SU-DHL-6 (cell line): ENCODE data around the gene TCP11.

ENCODE experiments used
- CTCF ChIP-seq: fragments of 200-600 bp; sonication (generic); IDR thresholded peaks from one replicate; pipeline ENCODE4 v1.5.1; 2017; ENCODE audit warnings: antibody characterized with exemption, mild to moderate bottlenecking, low read length, moderate library complexity; ENCODE audit not compliant: insufficient read depth, poor library complexity, severe bottlenecking
- EZH2phosphoT487 ChIP-seq: fragments of 200-600 bp; sonication (generic), shearing (Covaris generic); conservative IDR thresholded peaks from 2 replicates; pipeline ENCODE4 v1.6.1; 2018; ENCODE audit warnings: mild to moderate bottlenecking, antibody characterized with exemption, low read length, moderate library complexity, mixed read lengths

DNA sequence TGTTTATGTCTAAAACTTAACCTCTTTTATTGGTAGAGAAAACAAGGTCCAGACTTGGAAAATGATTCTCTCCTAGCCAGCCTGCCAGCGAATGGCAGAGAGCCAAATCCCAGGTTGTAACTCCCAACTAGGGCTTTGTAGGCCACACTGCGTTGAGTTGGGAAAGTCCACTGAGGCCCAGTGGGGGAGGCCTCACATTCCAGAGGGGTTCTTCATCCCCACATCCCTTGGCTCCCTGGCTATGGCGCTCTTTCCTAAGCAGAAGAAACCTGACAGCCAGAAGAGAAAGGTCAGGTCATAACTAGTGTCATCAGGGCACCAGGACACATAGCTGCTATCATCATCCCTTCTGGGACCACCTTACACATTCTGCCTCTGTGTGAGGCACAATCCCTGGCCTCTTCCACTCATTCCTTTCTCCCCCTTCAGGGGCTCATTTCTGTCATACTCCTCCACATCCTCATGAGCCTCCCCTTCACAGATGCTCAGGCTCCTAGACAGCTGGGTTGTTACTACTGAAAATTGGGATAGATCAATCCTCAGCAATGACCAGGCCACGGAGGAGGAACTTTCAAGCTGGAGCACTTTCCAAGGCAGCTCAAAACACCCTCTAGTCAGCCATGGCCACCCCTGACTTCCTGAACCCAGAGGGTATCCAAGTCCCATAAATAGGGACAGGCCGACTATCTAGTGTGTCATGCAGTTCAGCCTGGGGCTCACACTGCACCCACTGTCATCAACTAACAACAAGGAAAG, 48.6 kb downstream of the TCP11 start:
- TF ChIP-seq EZH2phosphoT487 = no peak
- TF ChIP-seq CTCF = no peak
